Liver (tissue), 3 donors: Measurements from ENCODE around the gene GPHN.

ENCODE experiments used
- CTCF ChIP-seq: fragments of 150-350 bp; IDR thresholded peaks from 2 replicates; pipeline ENCODE4 v1.5.1; 2017; ENCODE audit warnings: improper control_type of control experiment, low read depth, low read length; ENCODE audit not compliant: missing input control
- RAD21 ChIP-seq, 2 donors: IDR thresholded peaks; 2 replicates each; pipeline ENCODE4 v1.6.1; 2016; ENCODE audit warnings: antibody characterized with exemption in 2 of 2, mild to moderate bottlenecking in 2 of 2
- donor health status: healthy.
- donor health status: healthy.

DNA sequence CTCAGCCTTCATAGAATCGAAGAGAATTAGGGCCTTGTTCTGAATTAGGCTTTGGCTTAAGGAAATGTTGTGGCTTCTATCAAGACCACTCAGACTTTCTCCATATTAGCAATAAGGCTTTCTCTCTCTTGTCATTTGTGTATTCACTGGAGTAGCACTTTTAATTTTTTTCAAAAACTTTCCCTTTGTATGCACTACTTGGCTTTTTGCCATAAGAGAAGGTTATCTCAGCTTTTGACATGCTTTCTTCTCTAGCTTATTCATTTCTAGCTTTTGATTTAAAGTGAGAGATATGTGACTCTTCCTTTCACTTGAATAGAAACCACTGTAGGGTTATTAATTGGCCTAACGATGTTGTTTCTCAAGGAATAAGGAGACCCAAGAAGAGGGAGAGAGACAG, 244.2 kb downstream of the GPHN start:
- TF ChIP-seq RAD21 (IDR thresholded peaks at IDR 0.05) (no peak), CTCF (no peak)
